AG20443 (cell line): Measurements from ENCODE around the gene HOXA4.

Experiments used
- DNase-seq: peaks from one replicate; pipeline ENCODE4 v3.0.0; 2012; ENCODE audit warnings: low spot score, mixed read lengths

HOXA4 gene

DNA sequence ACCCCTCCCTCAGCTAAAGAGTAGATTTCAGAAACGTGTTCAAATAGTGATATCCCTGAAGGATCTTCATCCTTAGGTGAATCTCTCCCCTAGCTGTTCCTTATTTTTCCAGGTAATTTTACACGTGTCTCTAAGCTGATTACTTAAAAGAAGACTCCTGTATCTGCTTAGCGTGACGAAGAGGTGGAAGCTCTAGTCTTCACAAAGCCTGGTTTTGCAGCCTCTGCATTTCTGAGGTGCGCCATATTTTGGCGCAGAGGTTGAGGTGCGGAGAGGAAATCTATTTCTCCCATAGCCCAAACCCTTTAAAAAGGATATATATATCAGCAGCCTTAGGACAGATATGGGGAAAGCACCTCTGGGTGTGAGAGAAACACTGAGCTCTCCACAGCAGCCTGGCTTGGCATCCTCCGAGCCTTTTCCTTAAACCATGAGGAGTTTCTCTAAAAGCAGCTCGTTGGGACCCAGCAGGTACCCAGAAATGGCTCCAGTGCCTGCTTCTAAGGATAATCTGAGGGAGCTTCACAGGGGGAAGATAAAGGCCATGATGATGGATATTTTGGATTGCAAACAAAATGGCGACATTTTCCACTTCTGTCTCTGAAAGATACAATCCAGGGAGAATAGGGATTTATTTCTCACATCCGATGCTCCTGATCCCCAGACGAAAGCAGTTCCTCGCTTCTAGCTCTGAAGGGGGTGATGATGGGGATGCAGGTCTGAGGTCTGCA, 25.1 kb downstream of the HOXA4 start:
- no peak for DNase-seq

- DNase-seq = no peak
These were observed 26.1 kb downstream of the HOXA4 start for GRCh38 chr7:27104341-27105058.

DNA sequence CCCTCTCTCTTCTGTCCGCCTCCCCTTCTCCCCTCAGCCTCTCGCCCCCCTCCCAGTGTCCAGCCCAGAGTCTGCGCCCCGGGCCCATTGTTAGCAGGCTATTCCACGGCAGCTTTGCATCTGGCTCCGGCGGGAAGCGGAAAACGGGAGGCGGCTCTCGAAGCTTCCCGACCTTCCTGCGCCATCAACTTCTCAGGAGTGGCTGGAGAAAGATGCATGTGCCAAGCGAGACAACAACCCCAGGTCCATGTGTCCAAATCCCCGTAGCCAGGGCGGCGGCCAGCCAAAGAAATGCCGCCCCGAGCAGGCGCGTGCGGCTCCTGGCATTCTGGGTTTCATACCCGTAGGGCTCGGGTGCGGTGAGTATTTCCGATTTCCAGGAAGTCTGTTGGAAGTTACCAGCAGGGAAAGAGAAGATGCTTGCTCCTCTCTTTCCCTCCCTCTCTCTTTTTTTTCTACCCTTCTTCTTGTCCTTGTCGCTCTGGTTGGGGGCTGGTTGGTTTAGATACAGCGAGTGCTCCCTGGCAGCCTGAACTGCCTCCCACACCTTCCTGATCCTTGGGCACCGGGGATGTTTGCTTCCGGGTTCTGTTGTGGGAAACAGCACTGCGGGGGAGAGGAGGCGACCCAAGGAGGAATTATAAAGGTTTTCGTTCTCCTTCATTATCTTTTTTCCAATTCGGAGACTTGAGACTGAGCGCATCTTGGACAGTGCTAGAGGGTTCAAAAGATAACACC, 26.9 kb downstream of the HOXA4 start:
- DNase-seq = no peak

- DNase-seq = no peak
These were observed 27.7 kb downstream of the HOXA4 start, which contains the start of gene HOXA2 for GRCh38 chr7:27102581-27103442. HOXA2 (minus strand) TSS chr7:27102683; CDS start chr7:27102500, 183 bp downstream.

- DNase-seq = no peak
These were observed 28.5 kb downstream of the HOXA4 start for GRCh38 chr7:27101957-27102580.

DNA sequence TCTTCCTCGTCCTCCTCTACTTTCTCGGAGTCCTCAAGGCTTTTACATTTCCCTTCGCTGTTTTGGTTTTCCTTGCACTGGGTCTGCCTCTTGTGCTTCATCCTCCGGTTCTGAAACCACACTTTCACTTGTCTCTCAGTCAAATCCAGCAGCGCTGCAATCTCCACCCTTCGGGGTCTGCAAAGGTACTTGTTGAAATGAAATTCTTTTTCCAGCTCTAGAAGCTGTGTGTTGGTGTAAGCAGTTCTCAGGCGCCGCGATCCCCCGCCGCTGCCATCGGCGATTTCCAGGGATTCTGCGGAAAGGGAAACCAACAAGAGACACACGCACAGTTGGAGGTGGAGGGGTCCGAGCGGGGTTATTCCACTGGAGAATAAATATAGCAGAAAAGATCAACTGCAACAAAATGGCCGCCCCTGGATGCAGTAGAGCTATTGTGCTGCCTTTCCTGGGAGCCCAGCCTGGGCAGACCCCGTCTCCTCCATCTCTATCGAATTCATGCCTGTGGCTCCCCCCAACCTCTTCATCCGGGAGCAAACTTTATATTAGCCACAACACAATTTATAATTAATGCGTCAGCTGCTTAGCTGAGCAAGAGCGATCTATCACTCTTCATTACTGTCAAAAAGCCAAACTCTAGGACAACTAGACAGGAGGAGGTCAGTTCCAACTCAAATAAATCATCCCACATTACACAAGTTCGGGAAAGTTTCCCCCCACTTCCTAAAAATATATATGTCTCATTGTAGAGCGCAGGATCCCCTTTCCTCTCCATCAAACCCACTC, 29.2 kb downstream of the HOXA4 start:
- DNase-seq = no peak

DNA sequence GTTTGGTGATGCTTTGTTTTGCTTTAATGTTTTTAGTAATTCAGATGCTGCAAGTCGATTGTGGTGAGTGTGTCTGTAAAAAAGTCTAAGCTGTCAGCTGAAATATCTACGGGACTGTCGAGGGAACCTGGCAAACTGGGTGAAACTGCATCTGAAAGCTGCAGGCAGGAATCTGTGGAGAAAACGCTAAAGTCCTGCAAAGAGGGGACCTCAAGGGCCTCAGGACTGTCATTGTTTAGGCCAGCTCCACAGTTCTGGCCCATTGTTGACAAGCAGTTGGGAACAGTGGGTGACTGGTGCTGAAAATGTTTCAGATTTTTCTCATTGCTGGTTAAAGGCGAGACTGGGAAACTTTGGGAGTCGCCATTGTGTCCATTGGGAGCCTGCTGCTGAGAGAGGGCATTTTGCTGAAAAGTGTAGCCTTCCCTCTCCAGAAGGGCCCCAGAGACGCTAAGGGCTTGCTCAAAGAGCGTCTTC, 29.8 kb downstream of the HOXA4 start:
- no peak for DNase-seq

- no peak for DNase-seq
These were observed 30.8 kb downstream of the HOXA4 start for GRCh38 chr7:27099453-27100370.

DNA sequence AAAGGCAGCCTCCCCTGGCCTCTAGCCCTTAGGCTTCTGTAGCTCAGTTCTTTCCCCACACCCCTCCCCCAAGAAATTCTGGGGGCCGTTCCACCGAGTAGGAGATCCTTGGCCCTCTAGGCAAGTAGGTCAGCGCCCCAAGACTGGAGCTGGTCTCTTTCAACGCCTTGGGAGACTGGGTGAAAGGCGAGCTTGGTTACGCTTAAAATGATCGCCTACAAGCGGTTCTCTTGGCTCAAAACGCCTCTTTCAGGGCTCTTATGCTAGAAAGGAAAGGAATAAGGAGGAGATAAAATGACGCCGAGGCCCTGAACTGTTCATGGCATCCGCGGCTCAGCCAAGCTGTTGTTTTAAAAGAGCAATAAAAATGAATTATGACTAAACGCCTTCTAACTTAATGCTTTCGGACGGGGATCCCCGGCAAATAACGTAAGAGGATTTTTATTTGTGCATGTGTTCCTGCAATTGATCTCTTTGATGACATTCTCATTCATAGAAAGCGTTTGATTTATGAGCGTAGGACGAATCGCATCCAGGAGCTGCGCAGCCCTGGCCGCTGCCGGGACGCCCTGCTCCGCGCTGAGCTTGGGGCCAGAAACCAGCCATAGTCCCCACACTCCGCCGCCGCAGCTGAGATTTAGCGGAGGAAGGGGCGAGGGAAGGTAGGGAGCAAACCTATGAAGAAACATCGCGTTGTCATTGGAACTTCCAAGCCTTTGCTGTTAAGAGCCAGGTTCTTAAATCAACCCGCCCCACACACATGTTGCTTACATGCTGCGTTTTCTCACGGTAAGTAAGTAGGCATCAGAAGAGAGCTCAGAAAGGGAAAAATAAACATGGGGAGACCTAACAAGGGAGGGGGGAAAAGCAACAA, 31.7 kb downstream of the HOXA4 start:
- DNase-seq = no peak

GRCh38 chr7:27097686-27098577, 32.6 kb downstream of the HOXA4 start:
- DNase-seq = peak; percentile 52

GRCh38 chr7:27096768-27097514, 33.6 kb downstream of the HOXA4 start:
- peak; percentile 86 for DNase-seq

GRCh38 chr7:27095897-27096767, 34.4 kb downstream of the HOXA4 start, which contains the start of gene HOXA1:
HOXA1 (minus strand) TSS chr7:27096000; CDS start chr7:27095912, 88 bp downstream.
- DNase-seq = peak; percentile 98

- DNase-seq = no peak
These were observed 35.3 kb downstream of the HOXA4 start for GRCh38 chr7:27095050-27095896.

DNA sequence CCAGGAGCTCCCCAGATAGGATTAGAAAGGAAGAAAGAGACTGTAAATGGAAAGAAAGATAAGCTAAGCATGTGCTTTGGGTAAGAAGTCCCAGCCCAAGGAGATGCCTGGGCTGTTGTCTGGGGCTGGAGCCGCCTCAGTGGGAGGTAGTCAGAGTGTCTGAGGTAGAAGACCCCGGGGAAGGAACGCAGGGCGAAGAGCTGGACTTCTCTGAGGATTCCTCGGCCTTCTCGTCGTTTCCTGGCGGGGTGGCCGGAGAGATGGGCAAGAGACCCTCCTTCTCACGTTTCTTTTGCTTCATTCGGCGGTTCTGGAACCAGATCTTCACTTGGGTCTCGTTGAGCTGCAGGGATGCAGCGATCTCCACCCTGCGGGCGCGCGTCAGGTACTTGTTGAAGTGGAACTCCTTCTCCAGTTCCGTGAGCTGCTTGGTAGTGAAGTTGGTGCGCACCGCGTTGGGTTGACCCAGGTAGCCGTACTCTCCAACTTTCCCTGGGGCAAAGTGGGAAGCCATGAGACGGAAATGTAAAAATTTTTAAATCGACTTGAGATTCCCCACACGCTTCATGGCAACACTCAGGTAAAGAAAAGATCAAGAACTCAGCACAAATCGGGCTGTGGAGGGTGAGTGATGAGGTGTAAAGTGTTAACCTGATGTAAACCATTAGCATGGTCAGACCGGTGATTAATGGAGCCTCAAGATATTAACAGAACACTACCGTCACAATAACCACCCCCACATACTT, 36.1 kb downstream of the HOXA4 start:
- DNase-seq = no peak
